ENCODE data around the gene PPP1R36.
"Not testable (repeated sequence)": the region's sequence is repeated elsewhere in the genome, so short reads cannot be mapped to it uniquely, and the experiment has no call there.

The PPP1R36 gene

GRCh38 chr14:64563696-64564095 is 13.9 kb downstream of the PPP1R36 start:
- no peak for TF ChIP-seq CTCF (IDR thresholded peaks at IDR 0.05)
- no peaks in the 10 kb centered on the region for H3K79me2 ChIP-seq
- H3K27ac ChIP-seq, result no peak overlapping the region
- no peaks in the 10 kb centered on the region for H3K36me3 ChIP-seq (ENCODE audit: control insufficient read depth, insufficient read depth, low read length)
- no peak overlapping the region for H3K4me3 ChIP-seq (ENCODE audit: low read depth, low read length)
- H2AFZ ChIP-seq, result no peak overlapping the region
- no peak overlapping the region for H3K4me2 ChIP-seq (ENCODE audit: low read length)
- no peak overlapping the region for H3K9ac ChIP-seq
- no peaks in the 10 kb centered on the region for H3K27me3 ChIP-seq (ENCODE audit: control insufficient read depth, insufficient read depth, low read length)
- no peaks in the 10 kb centered on the region for H3K9me3 ChIP-seq (ENCODE audit: control insufficient read depth, low read length)
- H3K4me1 ChIP-seq, result peaks cover 10% of the 10 kb centered on the region

- H3K27me3 ChIP-seq (ENCODE audit: control insufficient read depth, insufficient read depth, low read length), result no peaks in the 10 kb centered on the region
- TF ChIP-seq CTCF (IDR thresholded peaks at IDR 0.05), result no peak
- H3K9me3 ChIP-seq (ENCODE audit: control insufficient read depth, low read length), result no peaks in the 10 kb centered on the region
- H3K4me2 ChIP-seq (ENCODE audit: low read length), result no peak overlapping the region
- no peaks in the 10 kb centered on the region for H3K79me2 ChIP-seq
- H3K4me3 ChIP-seq (ENCODE audit: low read depth, low read length), result no peak overlapping the region
- peaks cover 6% of the 10 kb centered on the region for H3K4me1 ChIP-seq
- no peaks in the 10 kb centered on the region for H3K36me3 ChIP-seq (ENCODE audit: control insufficient read depth, insufficient read depth, low read length)
- H2AFZ ChIP-seq, result peak overlapping the region; percentile 19
- H3K27ac ChIP-seq, result no peak overlapping the region
- no peak overlapping the region for H3K9ac ChIP-seq
These were observed 16.9 kb downstream of the PPP1R36 start for GRCh38 chr14:64566651-64567122.

- H3K36me3 ChIP-seq (ENCODE audit: control insufficient read depth, insufficient read depth, low read length), result no peaks in the 10 kb centered on the region
- H3K27ac ChIP-seq, result no peak overlapping the region
- H3K4me2 ChIP-seq (ENCODE audit: low read length), result no peak overlapping the region
- no peaks in the 10 kb centered on the region for H3K79me2 ChIP-seq
- no peak for TF ChIP-seq CTCF (IDR thresholded peaks at IDR 0.05)
- peak overlapping the region; percentile 17 for H2AFZ ChIP-seq
- no peak overlapping the region for H3K9ac ChIP-seq
- H3K4me3 ChIP-seq (ENCODE audit: low read depth, low read length), result no peak overlapping the region
- H3K27me3 ChIP-seq (ENCODE audit: control insufficient read depth, insufficient read depth, low read length), result no peaks in the 10 kb centered on the region
- H3K4me1 ChIP-seq, result peaks cover 4% of the 10 kb centered on the region
- H3K9me3 ChIP-seq (ENCODE audit: control insufficient read depth, low read length), result no peaks in the 10 kb centered on the region
These were observed 19.4 kb downstream of the PPP1R36 start for GRCh38 chr14:64569138-64569631.

- not testable (repeated sequence) for H3K4me1 ChIP-seq; H3K79me2 ChIP-seq; H3K4me2 ChIP-seq (ENCODE audit: low read length); H3K27ac ChIP-seq; H3K4me3 ChIP-seq (ENCODE audit: low read depth, low read length); H3K27me3 ChIP-seq (ENCODE audit: control insufficient read depth, insufficient read depth, low read length); H3K9me3 ChIP-seq (ENCODE audit: control insufficient read depth, low read length); H3K36me3 ChIP-seq (ENCODE audit: control insufficient read depth, insufficient read depth, low read length); H3K9ac ChIP-seq
- peak overlapping the region; percentile 17 for H2AFZ ChIP-seq
These were observed 19.9 kb downstream of the PPP1R36 start for GRCh38 chr14:64569646-64570045.

- TF ChIP-seq CTCF (IDR thresholded peaks at IDR 0.05), result no peak
- no peaks in the 10 kb centered on the region for H3K9me3 ChIP-seq (ENCODE audit: control insufficient read depth, low read length)
- no peak overlapping the region for H3K4me3 ChIP-seq (ENCODE audit: low read depth, low read length)
- H3K4me1 ChIP-seq, result peaks cover 4% of the 10 kb centered on the region
- H3K36me3 ChIP-seq (ENCODE audit: control insufficient read depth, insufficient read depth, low read length), result no peaks in the 10 kb centered on the region
- no peak overlapping the region for H3K9ac ChIP-seq
- no peaks in the 10 kb centered on the region for H3K27me3 ChIP-seq (ENCODE audit: control insufficient read depth, insufficient read depth, low read length)
- H2AFZ ChIP-seq, result no peak overlapping the region
- no peak overlapping the region for H3K27ac ChIP-seq
- H3K4me2 ChIP-seq (ENCODE audit: low read length), result no peak overlapping the region
- H3K79me2 ChIP-seq, result no peaks in the 10 kb centered on the region
These were observed 22.8 kb downstream of the PPP1R36 start for GRCh38 chr14:64572386-64573104.

Data from parathyroid adenoma (tissue), 2 donors.